Lower lobe of right lung (tissue), 2 donors: ENCODE results near the gene PACS2. TPM values are rescaled to one million over a fixed set of nuclear protein-coding genes. Genes with fewer than 3 reads are reported as not detected.
"Not testable (repeated sequence)": the region's sequence is repeated elsewhere in the genome, so short reads cannot be mapped to it uniquely, and the experiment has no call there.

Experiments
- ATAC-seq, 2 donors: fragments of 200-7000 bp; cut with Tn5 transposase; one replicate each; pipeline ENCODE4 v1.9.1; 2020 to 2022; ENCODE audit warnings: mild to moderate bottlenecking in 2 of 2, moderate library complexity in 2 of 2
- DNase-seq: peaks from one replicate; pipeline ENCODE4 v3.0.0-alpha.2; 2020
- H3K27ac ChIP-seq: fragments of 200-600 bp; one replicate; pipeline ENCODE4 v1.8.0; 2022
- H3K27me3 ChIP-seq: fragments of 200-600 bp; one replicate; pipeline ENCODE4 v1.8.0; 2022; ENCODE audit warnings: low read depth
- H3K36me3 ChIP-seq: fragments of 200-600 bp; one replicate; pipeline ENCODE4 v1.8.0; 2022; ENCODE audit warnings: mild to moderate bottlenecking
- H3K4me1 ChIP-seq: fragments of 200-600 bp; one replicate; pipeline ENCODE4 v1.8.0; 2022
- H3K4me3 ChIP-seq: fragments of 200-600 bp; one replicate; pipeline ENCODE4 v1.8.0; 2022; ENCODE audit warnings: mild to moderate bottlenecking
- H3K9me3 ChIP-seq: fragments of 200-600 bp; one replicate; pipeline ENCODE4 v1.8.0; 2022
- CTCF ChIP-seq: fragments of 200-600 bp; IDR thresholded peaks from one replicate; pipeline ENCODE4 v1.8.0; 2022; ENCODE audit warnings: antibody characterized with exemption, mild to moderate bottlenecking
- intact Hi-C: fragments of 100-400 bp; cut with DNase I; formaldehyde crosslinking; loops from one replicate; pipeline ENCODE4 v1.11.0; 2022
- total RNA-seq: library from RNA; stranded (reverse); fragmentation: NEBNext Ultra II Directional; extraction: Animal tissue kit (Norgen Biotek cat#: 25700); gene quantifications from one replicate; pipeline ENCODE4 v1.2.1, GENCODE V29; 2021
- donor health status: DM: no; HTN: yes; CAD: no; lungs with severe emphysema.

The PACS2 gene
- total RNA-seq, 1 donor from 2014 or later, result 79.7 TPM

- TF ChIP-seq CTCF, result no peak
- intact Hi-C loops, result no loop called here
- no peak overlapping the region for H3K27ac ChIP-seq
- ATAC-seq (peak; percentile 20 to 25), DNase-seq (no peak)
- H3K36me3 ChIP-seq, result no peaks in the 10 kb centered on the region
- H3K27me3 ChIP-seq, result no peaks in the 10 kb centered on the region
- peaks cover 32% of the 10 kb centered on the region for H3K4me1 ChIP-seq
- no peak overlapping the region for H3K4me3 ChIP-seq
- H3K9me3 ChIP-seq, result no peaks in the 10 kb centered on the region
Observed at GRCh38 chr14:105292826-105293711, 21.5 kb upstream of the PACS2 start.

GRCh38 chr14:105294142-105294597 is 20.4 kb upstream of the PACS2 start:
- ATAC-seq (peak; percentile 72 to 79), DNase-seq (no peak)
- no peaks in the 10 kb centered on the region for H3K36me3 ChIP-seq
- intact Hi-C loops, result no loop called here
- H3K4me1 ChIP-seq, result peaks cover 39% of the 10 kb centered on the region
- H3K9me3 ChIP-seq, result no peaks in the 10 kb centered on the region
- H3K27me3 ChIP-seq, result no peaks in the 10 kb centered on the region
- H3K27ac ChIP-seq, result peak overlapping the region; percentile 36
- no peak overlapping the region for H3K4me3 ChIP-seq
- no peak for TF ChIP-seq CTCF

GRCh38 chr14:105297311-105297710 is 17.2 kb upstream of the PACS2 start:
- H3K27me3 ChIP-seq, H3K9me3 ChIP-seq, intact Hi-C loops, DNase-seq, H3K27ac ChIP-seq, ATAC-seq, H3K36me3 ChIP-seq, H3K4me3 ChIP-seq: not testable (repeated sequence)
- H3K4me1 ChIP-seq, result peaks cover 42% of the 10 kb centered on the region

- H3K4me1 ChIP-seq, result peaks cover 17% of the 10 kb centered on the region
- H3K27me3 ChIP-seq, result no peaks in the 10 kb centered on the region
- peak overlapping the region; percentile 93 for H3K4me3 ChIP-seq
- no peaks in the 10 kb centered on the region for H3K9me3 ChIP-seq
- no peak for TF ChIP-seq CTCF
- peak overlapping the region; percentile 95 for H3K27ac ChIP-seq
- DNase-seq, result peak; percentile 72
- intact Hi-C loops, result no loop called here
- H3K36me3 ChIP-seq, result no peaks in the 10 kb centered on the region
- ATAC-seq, result peak; percentile 0 to 1
Observed at GRCh38 chr14:105299654-105300541, 14.7 kb upstream of the PACS2 start.

GRCh38 chr14:105300542-105301102 is 13.9 kb upstream of the PACS2 start, which contains the start of gene BRF1:
BRF1 (minus strand) TSS chr14:105301001; CDS start chr14:105300629, 372 bp downstream.
- H3K27ac ChIP-seq, result peak within 1 kb of the TSS; percentile 95
- no peaks in the 10 kb centered on the region for H3K9me3 ChIP-seq
- no peak for TF ChIP-seq CTCF
- H3K4me3 ChIP-seq, result peak within 1 kb of the TSS; percentile 93
- DNase-seq, result peak; percentile 97
- no peaks in the 10 kb centered on the region for H3K27me3 ChIP-seq
- H3K36me3 ChIP-seq, result no peaks in the 10 kb centered on the region
- peak; percentile 96 for ATAC-seq
- peaks cover 17% of the 10 kb centered on the region for H3K4me1 ChIP-seq
- intact Hi-C loops, result no loop called here
